A549 (cell line): ENCODE results near the gene ADGRD1. TPM values are rescaled to one million over a fixed set of nuclear protein-coding genes. Genes with fewer than 3 reads are reported as not detected.

ENCODE experiments used
- ATAC-seq, 2 experiments: fragments of 200-7000 bp in 1 of 2; fragments of >200 bp in 1 of 2; cut with Nextera tagmentation in 1 of 2; cut with Tn5 transposase in 1 of 2; 3 replicates each; pipeline versions ENCODE4 v1.8.0 to v1.9.1; 2018 to 2020; ENCODE audit warnings: mild to moderate bottlenecking in 1 of 2, moderate library complexity in 1 of 2
- CTCF ChIA-PET: fragments of 300-600 bp; sonication (Branson Sonifier 250); formaldehyde crosslinking; extraction: SDS; loops from one replicate; lab custom pipeline; 2021; ENCODE audit warnings: antibody characterized with exemption, inconsistent platforms; lab: Yijun Ruan, JAX
- POLR2A ChIA-PET: fragments of 350-600 bp; formaldehyde crosslinking; extraction: SDS; loops from one replicate; lab custom pipeline; 2021; ENCODE audit warnings: antibody characterized with exemption, inconsistent platforms; lab: Yijun Ruan, JAX
- DNase-seq, 2 experiments: peaks; one replicate each; pipeline versions ENCODE4 v3.0.0 to v3.0.0-alpha.2; 2011 to 2016; ENCODE audit warnings: low read depth in 1 of 2, low spot score in 1 of 2
- FAIRE-seq: peaks from 2 replicates; lab custom pipeline; 2011; peaks lifted over from hg19 to GRCh38; lab: Jason Lieb, UNC
- H3K27ac ChIP-seq, 2 experiments: fragments of >200 bp; sonication (Bioruptor Twin); formaldehyde crosslinking; 3 replicates each; pipeline ENCODE4 v1.5.1; 2016 to 2017
- H3K4me1 ChIP-seq: fragments of >200 bp; sonication (Bioruptor Twin); formaldehyde crosslinking; 3 replicates; pipeline ENCODE4 v1.6.1; 2016
- H3K4me2 ChIP-seq: fragments of >200 bp; sonication (Bioruptor Twin); formaldehyde crosslinking; 3 replicates; pipeline ENCODE4 v1.6.1; 2016
- H3K4me3 ChIP-seq: fragments of >200 bp; sonication (Bioruptor Twin); formaldehyde crosslinking; 3 replicates; pipeline ENCODE4 v1.5.1; 2016
- H3K9me3 ChIP-seq: fragments of >200 bp; sonication (Bioruptor Twin); formaldehyde crosslinking; 3 replicates; pipeline ENCODE4 v1.6.1; 2016
- BHLHE40 ChIP-seq: IDR thresholded peaks from 2 replicates; pipeline ENCODE4 v1.6.1; 2012; ENCODE audit warnings: low read depth, low read length, inconsistent platforms
- CHD2 ChIP-seq: fragments of 150-350 bp; IDR thresholded peaks from 2 replicates; pipeline ENCODE4 v1.6.1; 2014; ENCODE audit warnings: low read length; ENCODE audit not compliant: partially characterized antibody
- CHD4 ChIP-seq: fragments of 200-600 bp; sonication (generic); IDR thresholded peaks from 2 replicates; pipeline ENCODE4 v1.6.1; 2016; ENCODE audit warnings: antibody characterized with exemption, mild to moderate bottlenecking, borderline replicate concordance
- EHF ChIP-seq: fragments of 250-450 bp; sonication (Bioruptor Pico); IDR thresholded peaks from 2 replicates; pipeline ENCODE4 v1.5.0; 2020; ENCODE audit warnings: mild to moderate bottlenecking
- FOSB ChIP-seq: fragments of 250-450 bp; sonication (Bioruptor Pico); IDR thresholded peaks from 2 replicates; pipeline ENCODE4 v1.5.0; 2020; ENCODE audit warnings: mild to moderate bottlenecking, moderate library complexity
- FOSL2 ChIP-seq, 2 experiments: fragments of 450-650 bp in 1 of 2; fragments of >200 bp in 1 of 2; sonication (Bioruptor Twin) in 1 of 2; formaldehyde crosslinking; IDR thresholded peaks; 2 replicates each; pipeline versions ENCODE4 v1.5.0 to v1.6.1; 2016 to 2020; ENCODE audit warnings: mild to moderate bottlenecking in 1 of 2, moderate library complexity in 1 of 2
- FOXS1 ChIP-seq: fragments of 250-450 bp; sonication (Bioruptor Pico); IDR thresholded peaks from 2 replicates; pipeline ENCODE4 v1.5.0; 2020; ENCODE audit warnings: mild to moderate bottlenecking, moderate library complexity
- HDAC2 ChIP-seq: fragments of 200-600 bp; sonication (generic); IDR thresholded peaks from 2 replicates; pipeline ENCODE4 v1.6.1; 2016
- HES2 ChIP-seq: fragments of >200 bp; sonication (Bioruptor Twin); formaldehyde crosslinking; IDR thresholded peaks from 2 replicates; pipeline ENCODE4 v1.6.1; 2016
- HEYL ChIP-seq: fragments of 250-450 bp; sonication (Bioruptor Pico); IDR thresholded peaks from 2 replicates; pipeline ENCODE4 v1.8.0; 2021; ENCODE audit warnings: mild to moderate bottlenecking, moderate library complexity
- HOXA7 ChIP-seq: fragments of 250-450 bp; sonication (Bioruptor Pico); IDR thresholded peaks from 2 replicates; pipeline ENCODE4 v1.5.0; 2020; ENCODE audit warnings: mild to moderate bottlenecking, moderate library complexity
- KDM1A ChIP-seq: fragments of 200-600 bp; sonication (generic); IDR thresholded peaks from 2 replicates; pipeline ENCODE4 v1.6.1; 2016; ENCODE audit warnings: low read depth, mild to moderate bottlenecking
- KDM5A ChIP-seq: fragments of 200-600 bp; sonication (generic); IDR thresholded peaks from 2 replicates; pipeline ENCODE4 v1.6.1; 2016; ENCODE audit warnings: antibody characterized with exemption, mild to moderate bottlenecking
- MAFK ChIP-seq: fragments of 450-650 bp; IDR thresholded peaks from 2 replicates; pipeline ENCODE4 v1.6.1; 2014; ENCODE audit not compliant: partially characterized antibody
- NR3C1 ChIP-seq: fragments of >200 bp; sonication (Bioruptor Twin); formaldehyde crosslinking; IDR thresholded peaks from 3 replicates; pipeline ENCODE4 v1.6.1; 2017
- PHF8 ChIP-seq: fragments of 200-600 bp; sonication (generic); IDR thresholded peaks from 2 replicates; pipeline ENCODE4 v1.6.1; 2016; ENCODE audit warnings: low read depth, mild to moderate bottlenecking, antibody characterized with exemption, moderate library complexity, borderline replicate concordance
- POLR2A ChIP-seq: IDR thresholded peaks from 2 replicates; pipeline ENCODE4 v1.6.1; 2012; ENCODE audit warnings: mild to moderate bottlenecking, low read length
- POLR2AphosphoS2 ChIP-seq: conservative IDR thresholded peaks from 2 replicates; pipeline ENCODE4 v1.6.1; 2012; ENCODE audit warnings: low read length, improper control_type of control experiment, inconsistent platforms
- RARB ChIP-seq: fragments of 250-450 bp; sonication (Bioruptor Pico); IDR thresholded peaks from 2 replicates; pipeline ENCODE4 v1.8.0; 2021; ENCODE audit warnings: mild to moderate bottlenecking, moderate library complexity
- RFX5 ChIP-seq: fragments of 450-650 bp; IDR thresholded peaks from 2 replicates; pipeline ENCODE4 v1.7.1; 2014; ENCODE audit warnings: antibody characterized with exemption, mild to moderate bottlenecking, moderate library complexity
- RNF2 ChIP-seq: fragments of 200-600 bp; sonication (generic); IDR thresholded peaks from 2 replicates; pipeline ENCODE4 v1.6.1; 2016; ENCODE audit warnings: low read depth, mild to moderate bottlenecking, antibody characterized with exemption, moderate library complexity, borderline replicate concordance
- SREBF2 ChIP-seq: fragments of 450-650 bp; IDR thresholded peaks from 2 replicates; pipeline ENCODE4 v1.6.1; 2014; ENCODE audit warnings: mild to moderate bottlenecking, moderate library complexity
- USF2 ChIP-seq: fragments of 450-650 bp; IDR thresholded peaks from 2 replicates; pipeline ENCODE4 v1.6.1; 2014; ENCODE audit warnings: antibody characterized with exemption
- ZSCAN20 ChIP-seq: fragments of 250-450 bp; sonication (Bioruptor Pico); IDR thresholded peaks from 2 replicates; pipeline ENCODE4 v1.8.0; 2022; ENCODE audit warnings: mild to moderate bottlenecking, moderate library complexity
- WGBS: methylation state at CpG from one replicate; pipeline ENCODE4 v1.1.6; 2017; ENCODE audit errors: missing lambda C conversion rate; 5-methylcytosine and 5-hydroxymethylcytosine counted together
- polyA plus RNA-seq, 4 experiments: library from polyadenylated mRNA; depleted of rRNA in 3 of 4; stranded (reverse); fragments of >200 nt; fragmentation: RNase III in 1 of 4; extraction: RNeasy Plus Mini Kit Qiagen cat#74134 plus additional on column Dnase treatment in 1 of 4; gene quantifications; 2 replicates in 3 of 4; 3 replicates in 1 of 4; pipeline ENCODE4 v1.2.3, GENCODE V29; 2011 to 2017
- TF ChIP-seq, protein P1 (sequence below): fragments of >200 bp; sonication (Bioruptor Twin); formaldehyde crosslinking; IDR thresholded peaks from 3 replicates; pipeline ENCODE4 v1.6.1; 2016
- TF ChIP-seq, protein P2 (sequence below): fragments of >200 bp; sonication (Bioruptor Twin); formaldehyde crosslinking; IDR thresholded peaks from 3 replicates; pipeline ENCODE4 v1.5.1; 2016
- TF ChIP-seq, protein P3 (sequence below): fragments of 150-350 bp; IDR thresholded peaks from 2 replicates; pipeline ENCODE4 v1.6.1; 2014; ENCODE audit warnings: low read depth, mild to moderate bottlenecking, low read length

The ADGRD1 gene
- polyA plus RNA-seq, 2 of the 4 experiments (the other 2 are of a cell fraction): 0.36 to 1.5 TPM

- no peaks in the 10 kb centered on the region; the same call in 2 of the 3 replicates for H3K9me3 ChIP-seq
- H3K4me3 ChIP-seq: no peak overlapping the region
- H3K4me2 ChIP-seq: no peak overlapping the region
- no peak overlapping the region for H3K27ac ChIP-seq
- WGBS: 58% methylated on average over 14 of the region's 18 CpGs
- no peak for DNase-seq
- no peaks in the 10 kb centered on the region for H3K4me1 ChIP-seq
- CTCF ChIA-PET: interaction anchor here (0.9 kb wide), 1 partner anchor 12 kb away, joined by 3 read pairs; no protein-coding TSS in a partner anchor
- no peak for FAIRE-seq
- POLR2A ChIA-PET: no interaction called here
- TF ChIP-seq ZSCAN20 (no peak), RARB (no peak), CHD2 (no peak), HES2 (no peak), POLR2A (no peak), RNF2 (no peak), POLR2AphosphoS2 (no peak), KDM5A (no peak), KDM1A (no peak), FOSL2 (IDR thresholded peaks at IDR 0.05) (no peak), FOSL2 (CRISPR knock-in tag; IDR thresholded peaks at IDR 0.05) (no peak), MAFK (no peak), EHF (CRISPR knock-in tag) (no peak), FOSB (CRISPR knock-in tag) (no peak)
- TF ChIP-seq, protein P1, sequence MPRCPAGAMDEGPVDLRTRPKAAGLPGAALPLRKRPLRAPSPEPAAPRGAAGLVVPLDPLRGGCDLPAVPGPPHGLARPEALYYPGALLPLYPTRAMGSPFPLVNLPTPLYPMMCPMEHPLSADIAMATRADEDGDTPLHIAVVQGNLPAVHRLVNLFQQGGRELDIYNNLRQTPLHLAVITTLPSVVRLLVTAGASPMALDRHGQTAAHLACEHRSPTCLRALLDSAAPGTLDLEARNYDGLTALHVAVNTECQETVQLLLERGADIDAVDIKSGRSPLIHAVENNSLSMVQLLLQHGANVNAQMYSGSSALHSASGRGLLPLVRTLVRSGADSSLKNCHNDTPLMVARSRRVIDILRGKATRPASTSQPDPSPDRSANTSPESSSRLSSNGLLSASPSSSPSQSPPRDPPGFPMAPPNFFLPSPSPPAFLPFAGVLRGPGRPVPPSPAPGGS: no peak
- TF ChIP-seq, protein P2, sequence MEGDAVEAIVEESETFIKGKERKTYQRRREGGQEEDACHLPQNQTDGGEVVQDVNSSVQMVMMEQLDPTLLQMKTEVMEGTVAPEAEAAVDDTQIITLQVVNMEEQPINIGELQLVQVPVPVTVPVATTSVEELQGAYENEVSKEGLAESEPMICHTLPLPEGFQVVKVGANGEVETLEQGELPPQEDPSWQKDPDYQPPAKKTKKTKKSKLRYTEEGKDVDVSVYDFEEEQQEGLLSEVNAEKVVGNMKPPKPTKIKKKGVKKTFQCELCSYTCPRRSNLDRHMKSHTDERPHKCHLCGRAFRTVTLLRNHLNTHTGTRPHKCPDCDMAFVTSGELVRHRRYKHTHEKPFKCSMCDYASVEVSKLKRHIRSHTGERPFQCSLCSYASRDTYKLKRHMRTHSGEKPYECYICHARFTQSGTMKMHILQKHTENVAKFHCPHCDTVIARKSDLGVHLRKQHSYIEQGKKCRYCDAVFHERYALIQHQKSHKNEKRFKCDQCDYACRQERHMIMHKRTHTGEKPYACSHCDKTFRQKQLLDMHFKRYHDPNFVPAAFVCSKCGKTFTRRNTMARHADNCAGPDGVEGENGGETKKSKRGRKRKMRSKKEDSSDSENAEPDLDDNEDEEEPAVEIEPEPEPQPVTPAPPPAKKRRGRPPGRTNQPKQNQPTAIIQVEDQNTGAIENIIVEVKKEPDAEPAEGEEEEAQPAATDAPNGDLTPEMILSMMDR: no peak
- no peak for ATAC-seq
Observed at GRCh38 chr12:131074221-131075083, 120.7 kb downstream of the ADGRD1 start.

- 58% methylated on average over 6 of the region's 6 CpGs for WGBS
- Histone ChIP-seq H3K4me2 (no peak overlapping the region), H3K27ac (no peak overlapping the region)
- TF ChIP-seq, protein P1: no peak
- TF ChIP-seq KDM1A (no peak), POLR2AphosphoS2 (no peak), BHLHE40 (no peak), FOXS1 (CRISPR knock-in tag) (no peak), HEYL (no peak), RARB (no peak), HOXA7 (CRISPR knock-in tag) (no peak), CHD2 (no peak), SREBF2 (no peak), PHF8 (no peak), HDAC2 (no peak), RFX5 (no peak), NR3C1 (no peak), CHD4 (no peak), FOSB (CRISPR knock-in tag) (no peak), USF2 (no peak)
- TF ChIP-seq, protein P3, sequence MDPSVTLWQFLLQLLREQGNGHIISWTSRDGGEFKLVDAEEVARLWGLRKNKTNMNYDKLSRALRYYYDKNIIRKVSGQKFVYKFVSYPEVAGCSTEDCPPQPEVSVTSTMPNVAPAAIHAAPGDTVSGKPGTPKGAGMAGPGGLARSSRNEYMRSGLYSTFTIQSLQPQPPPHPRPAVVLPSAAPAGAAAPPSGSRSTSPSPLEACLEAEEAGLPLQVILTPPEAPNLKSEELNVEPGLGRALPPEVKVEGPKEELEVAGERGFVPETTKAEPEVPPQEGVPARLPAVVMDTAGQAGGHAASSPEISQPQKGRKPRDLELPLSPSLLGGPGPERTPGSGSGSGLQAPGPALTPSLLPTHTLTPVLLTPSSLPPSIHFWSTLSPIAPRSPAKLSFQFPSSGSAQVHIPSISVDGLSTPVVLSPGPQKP: no peak
- TF ChIP-seq, all 56 proteins: peak for 0
- DNase-seq: no peak
- ChIA-PET CTCF (no interaction called here), POLR2A (no interaction called here)
- Histone ChIP-seq H3K4me3 (no peak overlapping the region), H3K9me3 (no peaks in the 10 kb centered on the region; the same call in 2 of the 3 replicates), H3K4me1 (no peaks in the 10 kb centered on the region)
- no peak for FAIRE-seq
- no peak for ATAC-seq
Observed at GRCh38 chr12:131075194-131075593, 121.5 kb downstream of the ADGRD1 start.
